Measurements from ENCODE around the gene RPS6KA1. TPM values are rescaled to one million over a fixed set of nuclear protein-coding genes. Genes with fewer than 3 reads are reported as not detected.

Gene RPS6KA1
- total RNA-seq, 1 experiment from 2014 or later = 85.3 TPM

GRCh38 chr1:26522073-26522472, 7.5 kb upstream of the RPS6KA1 start:
- Histone ChIP-seq H3K27me3 (ENCODE audit: low read length) (no peaks in the 10 kb centered on the region), H3K9me2 (replicated peaks; ENCODE audit: insufficient read depth, low read length) (no peaks in the 10 kb centered on the region), H3K4me3 (ENCODE audit: low read length) (no peak overlapping the region), H2AFZ (ENCODE audit: low read length) (no peak overlapping the region), H4K20me1 (ENCODE audit: insufficient read depth, low read depth, low read length) (no peaks in the 10 kb centered on the region), H3K79me2 (ENCODE audit: low read length) (no peaks in the 10 kb centered on the region), H3K9ac (ENCODE audit: low read length) (no peak overlapping the region), H3K9me3 (ENCODE audit: low read length) (no peaks in the 10 kb centered on the region), H3K4me2 (ENCODE audit: low read depth, low read length, poor library complexity, severe bottlenecking) (no peak overlapping the region), H3K27ac (ENCODE audit: low read length) (no peak overlapping the region), H3K4me1 (ENCODE audit: low read length) (no peaks in the 10 kb centered on the region), H3K36me3 (ENCODE audit: insufficient read depth, low read length) (no peaks in the 10 kb centered on the region)
- no peak for DNase-seq

DNA sequence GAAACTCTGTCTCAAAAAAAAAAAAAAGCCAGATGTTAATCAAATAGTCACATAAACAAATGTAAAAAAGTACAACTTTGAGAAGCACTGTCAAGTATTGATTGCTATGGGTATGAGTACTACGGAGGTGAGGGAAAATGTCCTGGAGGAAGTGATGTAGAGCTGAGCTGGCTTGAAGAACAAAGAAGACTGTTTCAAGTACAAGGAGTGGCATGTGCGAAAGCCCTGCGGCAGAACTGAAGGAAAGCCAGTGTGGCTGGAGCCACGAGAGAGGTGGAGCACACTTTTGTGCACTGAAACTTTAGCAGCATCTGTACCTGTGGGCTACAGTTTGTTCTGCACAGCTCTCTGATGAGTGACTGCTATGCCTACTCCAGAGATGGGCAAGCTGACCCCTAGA, 5.4 kb upstream of the RPS6KA1 start:
- H3K9me3 ChIP-seq (ENCODE audit: low read length) = no peaks in the 10 kb centered on the region
- no peak overlapping the region for H3K27ac ChIP-seq (ENCODE audit: low read length)
- H3K9ac ChIP-seq (ENCODE audit: low read length) = no peak overlapping the region
- H3K9me2 ChIP-seq (replicated peaks; ENCODE audit: insufficient read depth, low read length) = no peaks in the 10 kb centered on the region
- H4K20me1 ChIP-seq (ENCODE audit: insufficient read depth, low read depth, low read length) = no peaks in the 10 kb centered on the region
- peaks cover 1% of the 10 kb centered on the region for H3K4me1 ChIP-seq (ENCODE audit: low read length)
- H3K79me2 ChIP-seq (ENCODE audit: low read length) = no peaks in the 10 kb centered on the region
- no peak overlapping the region for H2AFZ ChIP-seq (ENCODE audit: low read length)
- no peaks in the 10 kb centered on the region for H3K27me3 ChIP-seq (ENCODE audit: low read length)
- no peak overlapping the region for H3K4me2 ChIP-seq (ENCODE audit: low read depth, low read length, poor library complexity, severe bottlenecking)
- no peak for DNase-seq
- H3K36me3 ChIP-seq (ENCODE audit: insufficient read depth, low read length) = no peaks in the 10 kb centered on the region
- H3K4me3 ChIP-seq (ENCODE audit: low read length) = no peak overlapping the region

DNA sequence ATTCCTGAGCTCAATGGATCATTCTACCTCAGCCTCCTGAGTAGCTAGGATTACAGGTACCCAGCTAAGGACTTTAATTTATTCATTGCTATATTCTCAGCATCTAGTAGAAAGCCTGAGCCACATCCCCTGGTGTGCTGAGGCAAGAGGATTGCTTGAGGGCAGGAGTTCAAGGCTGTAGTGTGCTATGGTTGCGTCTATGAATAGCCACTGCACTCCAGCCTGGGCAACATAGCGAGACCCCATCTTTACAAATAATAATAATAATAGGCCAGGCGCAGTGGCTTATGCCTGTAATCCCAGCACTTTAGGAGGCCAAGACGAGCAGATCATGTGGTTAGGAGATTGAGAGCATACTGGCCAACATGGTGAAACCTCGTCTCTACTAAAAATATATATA, 3.3 kb upstream of the RPS6KA1 start:
- Histone ChIP-seq H3K79me2 (ENCODE audit: low read length) (no peaks in the 10 kb centered on the region), H3K27ac (ENCODE audit: low read length) (no peak overlapping the region), H3K4me2 (ENCODE audit: low read depth, low read length, poor library complexity, severe bottlenecking) (no peak overlapping the region), H3K9ac (ENCODE audit: low read length) (no peak overlapping the region), H4K20me1 (ENCODE audit: insufficient read depth, low read depth, low read length) (peaks cover 12% of the 10 kb centered on the region; the same call in 1 of the 2 replicates), H3K27me3 (ENCODE audit: low read length) (no peaks in the 10 kb centered on the region), H2AFZ (ENCODE audit: low read length) (no peak overlapping the region), H3K36me3 (ENCODE audit: insufficient read depth, low read length) (no peaks in the 10 kb centered on the region), H3K4me1 (ENCODE audit: low read length) (peaks cover 14% of the 10 kb centered on the region), H3K9me2 (replicated peaks; ENCODE audit: insufficient read depth, low read length) (no peaks in the 10 kb centered on the region), H3K9me3 (ENCODE audit: low read length) (no peaks in the 10 kb centered on the region), H3K4me3 (ENCODE audit: low read length) (no peak overlapping the region)
- DNase-seq = no peak

DNA sequence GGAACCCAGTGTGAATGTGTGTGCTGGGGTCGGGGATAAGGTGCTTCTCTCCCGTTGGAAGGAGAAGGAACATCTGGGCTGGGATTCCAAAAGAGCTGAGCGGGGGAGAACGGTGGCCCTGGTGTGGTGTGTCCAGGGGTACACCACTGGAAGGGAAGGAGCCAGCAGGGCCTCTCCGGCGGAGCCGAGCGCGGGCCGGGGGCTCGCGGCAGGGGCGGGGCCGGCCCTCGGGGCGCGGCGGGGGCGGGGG, 231 bp upstream of the RPS6KA1 start:
- Histone ChIP-seq H3K4me3 (ENCODE audit: low read length) (peak overlapping the region; percentile 62; the same call in 1 of the 2 replicates), H3K4me2 (ENCODE audit: low read depth, low read length, poor library complexity, severe bottlenecking) (peak overlapping the region; percentile 84), H3K79me2 (ENCODE audit: low read length) (no peaks in the 10 kb centered on the region), H3K36me3 (ENCODE audit: insufficient read depth, low read length) (no peaks in the 10 kb centered on the region), H3K9me2 (replicated peaks; ENCODE audit: insufficient read depth, low read length) (no peaks in the 10 kb centered on the region), H4K20me1 (ENCODE audit: insufficient read depth, low read depth, low read length) (peaks cover 19% of the 10 kb centered on the region; the same call in 1 of the 2 replicates), H3K27ac (ENCODE audit: low read length) (no peak overlapping the region), H3K27me3 (ENCODE audit: low read length) (no peaks in the 10 kb centered on the region), H2AFZ (ENCODE audit: low read length) (peak overlapping the region; percentile 93; the same call in 1 of the 2 replicates), H3K9ac (ENCODE audit: low read length) (peak overlapping the region; percentile 66), H3K9me3 (ENCODE audit: low read length) (no peaks in the 10 kb centered on the region), H3K4me1 (ENCODE audit: low read length) (peaks cover 19% of the 10 kb centered on the region)
- DNase-seq = no peak

GRCh38 chr1:26530410-26530894, 891 bp downstream of the RPS6KA1 start:
- H3K9me2 ChIP-seq (replicated peaks; ENCODE audit: insufficient read depth, low read length) = no peaks in the 10 kb centered on the region
- no peak for DNase-seq
- H2AFZ ChIP-seq (ENCODE audit: low read length) = no peak overlapping the region
- H3K27me3 ChIP-seq (ENCODE audit: low read length) = no peaks in the 10 kb centered on the region
- H3K4me1 ChIP-seq (ENCODE audit: low read length) = peaks cover 30% of the 10 kb centered on the region
- no peaks in the 10 kb centered on the region for H3K79me2 ChIP-seq (ENCODE audit: low read length)
- peak overlapping the region; percentile 84 for H3K4me2 ChIP-seq (ENCODE audit: low read depth, low read length, poor library complexity, severe bottlenecking)
- H3K36me3 ChIP-seq (ENCODE audit: insufficient read depth, low read length) = no peaks in the 10 kb centered on the region
- H3K9ac ChIP-seq (ENCODE audit: low read length) = peak overlapping the region; percentile 76
- H3K4me3 ChIP-seq (ENCODE audit: low read length) = peak overlapping the region; percentile 75
- peaks cover 19% of the 10 kb centered on the region; the same call in 1 of the 2 replicates for H4K20me1 ChIP-seq (ENCODE audit: insufficient read depth, low read depth, low read length)
- no peaks in the 10 kb centered on the region for H3K9me3 ChIP-seq (ENCODE audit: low read length)
- H3K27ac ChIP-seq (ENCODE audit: low read length) = no peak overlapping the region

DNA sequence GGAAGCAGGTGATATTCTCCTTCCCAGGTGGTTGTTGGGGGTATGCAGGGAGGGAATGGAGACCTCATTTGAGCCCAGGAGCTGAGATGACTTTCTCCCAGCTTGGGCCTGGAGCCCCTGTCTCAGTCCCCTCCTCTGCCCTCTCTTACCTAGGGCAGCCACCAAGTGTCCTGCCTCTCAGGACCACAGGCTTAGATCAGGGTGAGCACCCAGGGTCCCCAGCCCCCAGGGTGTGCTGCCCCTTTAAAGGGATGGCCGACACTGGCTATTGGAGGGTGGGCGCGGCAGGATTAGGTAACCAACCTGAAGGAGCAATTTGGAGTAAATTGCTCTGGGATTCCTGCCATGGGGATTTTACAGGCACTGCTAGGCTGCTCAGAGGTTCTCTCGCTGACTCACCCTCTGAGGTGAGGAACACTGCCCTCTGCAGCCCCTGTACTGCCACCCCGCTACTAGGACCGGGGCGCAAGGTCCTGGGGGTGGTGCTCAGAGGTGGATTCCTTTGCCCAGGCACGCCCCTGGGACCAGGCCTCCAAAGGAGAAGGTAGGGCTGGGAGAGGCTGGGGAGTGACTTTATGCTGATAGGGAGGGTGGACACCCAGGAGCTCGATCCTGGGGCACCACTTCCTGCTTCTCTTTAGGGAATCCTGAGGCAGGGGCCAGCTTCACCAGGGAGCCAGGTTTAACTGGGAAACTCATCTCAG, 1.5 kb downstream of the RPS6KA1 start:
- Histone ChIP-seq H2AFZ (ENCODE audit: low read length) (no peak overlapping the region), H3K9me3 (ENCODE audit: low read length) (no peaks in the 10 kb centered on the region), H3K9ac (ENCODE audit: low read length) (peak overlapping the region; percentile 76), H3K4me3 (ENCODE audit: low read length) (peak overlapping the region; percentile 75; the same call in 1 of the 2 replicates), H3K9me2 (replicated peaks; ENCODE audit: insufficient read depth, low read length) (no peaks in the 10 kb centered on the region), H3K4me2 (ENCODE audit: low read depth, low read length, poor library complexity, severe bottlenecking) (peak overlapping the region; percentile 84), H3K79me2 (ENCODE audit: low read length) (no peaks in the 10 kb centered on the region), H3K4me1 (ENCODE audit: low read length) (peaks cover 32% of the 10 kb centered on the region), H4K20me1 (ENCODE audit: insufficient read depth, low read depth, low read length) (peaks cover 19% of the 10 kb centered on the region; the same call in 1 of the 2 replicates), H3K27ac (ENCODE audit: low read length) (no peak overlapping the region), H3K36me3 (ENCODE audit: insufficient read depth, low read length) (no peaks in the 10 kb centered on the region), H3K27me3 (ENCODE audit: low read length) (no peaks in the 10 kb centered on the region)
- DNase-seq = peak; percentile 57

DNA sequence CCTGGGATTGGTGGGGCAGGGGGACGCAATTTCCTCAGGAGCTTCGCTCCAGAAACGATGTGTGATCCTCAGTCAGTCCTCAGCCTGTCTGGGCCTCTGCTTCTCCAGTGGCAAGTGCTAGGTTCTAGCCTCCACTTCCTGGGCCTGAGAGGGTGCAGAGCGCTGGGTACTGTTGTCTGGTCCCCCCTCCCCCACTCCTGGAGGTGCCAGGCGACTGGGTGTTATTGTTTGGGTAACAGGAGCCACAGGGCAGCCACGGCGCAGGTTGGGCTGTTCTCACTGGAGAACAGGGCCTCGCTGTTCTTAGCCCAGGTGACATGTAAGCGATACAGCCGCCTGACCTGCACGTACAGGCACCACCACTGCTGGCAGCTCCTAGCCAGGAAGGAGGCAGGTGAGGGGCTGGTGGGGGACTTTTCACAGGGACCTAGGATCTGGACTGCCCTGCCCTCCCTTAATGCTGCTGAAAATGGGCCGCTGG, 2.1 kb downstream of the RPS6KA1 start:
- Histone ChIP-seq H3K79me2 (ENCODE audit: low read length) (no peaks in the 10 kb centered on the region), H3K9me2 (replicated peaks; ENCODE audit: insufficient read depth, low read length) (no peaks in the 10 kb centered on the region), H2AFZ (ENCODE audit: low read length) (no peak overlapping the region), H3K4me1 (ENCODE audit: low read length) (peaks cover 32% of the 10 kb centered on the region), H4K20me1 (ENCODE audit: insufficient read depth, low read depth, low read length) (peaks cover 19% of the 10 kb centered on the region; the same call in 1 of the 2 replicates), H3K27me3 (ENCODE audit: low read length) (no peaks in the 10 kb centered on the region), H3K4me3 (ENCODE audit: low read length) (no peak overlapping the region), H3K36me3 (ENCODE audit: insufficient read depth, low read length) (no peaks in the 10 kb centered on the region), H3K9me3 (ENCODE audit: low read length) (no peaks in the 10 kb centered on the region), H3K27ac (ENCODE audit: low read length) (no peak overlapping the region), H3K9ac (ENCODE audit: low read length) (no peak overlapping the region), H3K4me2 (ENCODE audit: low read depth, low read length, poor library complexity, severe bottlenecking) (no peak overlapping the region)
- no peak for DNase-seq

- Histone ChIP-seq H3K79me2 (ENCODE audit: low read length) (no peaks in the 10 kb centered on the region), H3K36me3 (ENCODE audit: insufficient read depth, low read length) (no peaks in the 10 kb centered on the region), H3K9me3 (ENCODE audit: low read length) (no peaks in the 10 kb centered on the region), H3K9ac (ENCODE audit: low read length) (no peak overlapping the region), H3K9me2 (replicated peaks; ENCODE audit: insufficient read depth, low read length) (no peaks in the 10 kb centered on the region), H2AFZ (ENCODE audit: low read length) (no peak overlapping the region), H3K4me1 (ENCODE audit: low read length) (peaks cover 42% of the 10 kb centered on the region), H3K27ac (ENCODE audit: low read length) (no peak overlapping the region), H4K20me1 (ENCODE audit: insufficient read depth, low read depth, low read length) (peaks cover 19% of the 10 kb centered on the region; the same call in 1 of the 2 replicates), H3K27me3 (ENCODE audit: low read length) (no peaks in the 10 kb centered on the region), H3K4me3 (ENCODE audit: low read length) (no peak overlapping the region), H3K4me2 (ENCODE audit: low read depth, low read length, poor library complexity, severe bottlenecking) (no peak overlapping the region)
- DNase-seq = no peak
Measured at GRCh38 chr1:26533951-26534509, 4.5 kb downstream of the RPS6KA1 start.
